Panc1 (cell line): ENCODE data around the gene NDUFS7. TPM values are rescaled to one million over a fixed set of nuclear protein-coding genes. Genes with fewer than 3 reads are reported as not detected.

ENCODE experiments used
- ATAC-seq: fragments of 200-7000 bp; cut with Tn5 transposase; 2 replicates; pipeline ENCODE4 v1.9.1; 2020; ENCODE audit warnings: mild to moderate bottlenecking, moderate library complexity
- BruUV-seq: library from RNA; stranded (reverse); fragments of 400-500 nt; replicated peaks from 2 replicates; lab custom pipeline; 2021; lab: Mats Ljungman, UMichigan
- CTCF ChIA-PET: fragments of 300-600 bp; sonication (Branson Sonifier 250); formaldehyde crosslinking; loops from one replicate; lab custom pipeline; 2022; ENCODE audit warnings: antibody characterized with exemption; lab: Charles Lee
- POLR2A ChIA-PET: fragments of 300-600 bp; sonication (Branson Sonifier 250); formaldehyde crosslinking; loops from one replicate; lab custom pipeline; 2022; ENCODE audit warnings: antibody characterized with exemption; lab: Charles Lee
- DNase-seq: peaks from one replicate; pipeline ENCODE4 v3.0.0-alpha.2; 2010; ENCODE audit warnings: low read depth, low spot score
- H3K27ac ChIP-seq: 2 replicates; pipeline ENCODE4 v1.5.1; 2011; ENCODE audit warnings: mild to moderate bottlenecking, low read length, inconsistent platforms
- H3K27me3 ChIP-seq: fragments of 200-500 bp; sonication (Bioruptor generic); 2 replicates; pipeline ENCODE4 v1.6.0; 2014; ENCODE audit warnings: low read length, inconsistent platforms; ENCODE audit not compliant: control insufficient read depth, insufficient read depth
- H3K36me3 ChIP-seq: fragments of 200-500 bp; sonication (Bioruptor generic); 2 replicates; pipeline ENCODE4 v1.5.1; 2014; ENCODE audit warnings: inconsistent platforms, mild to moderate bottlenecking, low read length, moderate library complexity; ENCODE audit not compliant: control insufficient read depth, insufficient read depth
- H3K4me1 ChIP-seq: 2 replicates; pipeline ENCODE4 v1.5.1; 2011; ENCODE audit warnings: inconsistent platforms, mild to moderate bottlenecking, low read length, moderate library complexity; ENCODE audit not compliant: control insufficient read depth, insufficient read depth
- H3K4me3 ChIP-seq, 2 experiments: 2 replicates each; pipeline ENCODE4 v1.5.1; 2011 to 2012; ENCODE audit warnings: low read depth in 2 of 2, low read length in 2 of 2, mild to moderate bottlenecking in 2 of 2, inconsistent platforms in 1 of 2, moderate library complexity in 1 of 2
- H3K9me3 ChIP-seq: fragments of 200-500 bp; sonication (Bioruptor generic); 2 replicates; pipeline ENCODE4 v1.5.1; 2014; ENCODE audit warnings: low read depth, mild to moderate bottlenecking, inconsistent platforms, low read length, moderate library complexity; ENCODE audit not compliant: control insufficient read depth, insufficient read depth
- CTCF ChIP-seq: fragments of 450-650 bp; IDR thresholded peaks from 2 replicates; pipeline ENCODE4 v1.5.1; 2017; ENCODE audit warnings: mild to moderate bottlenecking
- POLR2AphosphoS5 ChIP-seq: IDR thresholded peaks from 2 replicates; pipeline ENCODE4 v1.6.1; 2012; ENCODE audit warnings: mild to moderate bottlenecking, low read depth, low read length, moderate library complexity
- REST ChIP-seq, 2 experiments: IDR thresholded peaks; 2 replicates each; pipeline ENCODE4 v1.6.1; 2011 to 2012; ENCODE audit warnings: low read depth in 2 of 2, control low read depth in 1 of 2, low read length in 1 of 2, mild to moderate bottlenecking in 1 of 2, moderate library complexity in 1 of 2; ENCODE audit not compliant: insufficient read depth in 1 of 2
- SIN3A ChIP-seq: IDR thresholded peaks from 2 replicates; pipeline ENCODE4 v1.6.1; 2012; ENCODE audit warnings: low read depth, mild to moderate bottlenecking, low read length, moderate library complexity, borderline replicate concordance; ENCODE audit not compliant: insufficient read depth
- TCF7L2 ChIP-seq: IDR thresholded peaks from 2 replicates; pipeline ENCODE4 v1.6.1; 2011; ENCODE audit warnings: mild to moderate bottlenecking, low read depth, low read length, inconsistent platforms
- in situ Hi-C: cut with HindIII; loops from 2 replicates; pipeline ENCODE4 v1.10.0; 2016; ENCODE audit warnings: low sequenced_read_pairs, low pct_unique_long_range_greater_than_20kb
- intact Hi-C: fragments of 100-400 bp; cut with micrococcal nuclease; formaldehyde crosslinking; loops from one replicate; pipeline ENCODE4 v1.10.0; 2022; ENCODE audit not compliant: unreplicated experiment
- total RNA-seq: library from RNA; stranded (reverse); gene quantifications from one replicate; pipeline ENCODE4 v1.2.1, GENCODE V29; 2021; ENCODE audit not compliant: unreplicated experiment

The NDUFS7 gene
- total RNA-seq, 1 experiment from 2014 or later, result 73.0 TPM

GRCh38 chr19:1417681-1418495 lies 34.2 kb downstream of the NDUFS7 start:
- CTCF ChIA-PET, result no interaction called here
- H3K9me3 ChIP-seq, result no peaks in the 10 kb centered on the region
- no peak overlapping the region for H3K4me3 ChIP-seq
- BruUV-seq, result no TSS peak
- DNase-seq, result no peak
- no peak overlapping the region for H3K27ac ChIP-seq
- peaks cover 3% of the 10 kb centered on the region; the same call in 1 of the 2 replicates for H3K36me3 ChIP-seq
- H3K4me1 ChIP-seq, result peaks cover 24% of the 10 kb centered on the region
- no peaks in the 10 kb centered on the region for H3K27me3 ChIP-seq
- TF ChIP-seq POLR2AphosphoS5, result no peak
- no peak for TF ChIP-seq CTCF
- no peak for TF ChIP-seq SIN3A
- no peak for TF ChIP-seq TCF7L2
- TF ChIP-seq REST (IDR thresholded peaks at IDR 0.05; ENCODE audit: insufficient read depth in 1 of 2, low read depth in 2 of 2, low read length in 1 of 2), result no peak
- POLR2A ChIA-PET, result no interaction called here
- no peak for ATAC-seq
- in situ Hi-C loops (no loop called here), intact Hi-C loops (no loop called here)

- Histone ChIP-seq H3K9me3 (no peaks in the 10 kb centered on the region), H3K27ac (no peak overlapping the region), H3K36me3 (peaks cover 3% of the 10 kb centered on the region; the same call in 1 of the 2 replicates), H3K4me3 (no peak overlapping the region), H3K27me3 (no peaks in the 10 kb centered on the region), H3K4me1 (peaks cover 24% of the 10 kb centered on the region)
- BruUV-seq, result no TSS peak
- ChIA-PET POLR2A (no interaction called here), CTCF (no interaction called here)
- DNase-seq (no peak), ATAC-seq (no peak)
- in situ Hi-C loops, result no loop called here
- intact Hi-C loops, result no loop called here
- TF ChIP-seq SIN3A, result no peak
- no peak for TF ChIP-seq CTCF
- no peak for TF ChIP-seq POLR2AphosphoS5
- TF ChIP-seq REST (IDR thresholded peaks at IDR 0.05; ENCODE audit: insufficient read depth in 1 of 2, low read depth in 2 of 2, low read length in 1 of 2), result no peak
- no peak for TF ChIP-seq TCF7L2
Observed at GRCh38 chr19:1418496-1418775, 34.7 kb downstream of the NDUFS7 start.
